HCT116 (cell line): ENCODE data around the gene SMAP2. TPM values are rescaled to one million over a fixed set of nuclear protein-coding genes. Genes with fewer than 3 reads are reported as not detected.

Source experiments
- ATAC-seq: fragments of 200-7000 bp; cut with Tn5 transposase; 2 replicates; pipeline ENCODE4 v1.9.1; 2020; ENCODE audit warnings: mild to moderate bottlenecking, moderate library complexity
- BruUV-seq: library from RNA; stranded (reverse); fragments of 400-500 nt; replicated peaks from 2 replicates; lab custom pipeline; 2021; lab: Mats Ljungman, UMichigan
- CTCF ChIA-PET: fragments of 300-600 bp; sonication (Branson Sonifier 250); formaldehyde crosslinking; loops from one replicate; lab custom pipeline; 2021; ENCODE audit warnings: antibody characterized with exemption; lab: Charles Lee
- POLR2A ChIA-PET: fragments of 300-600, 350-600 bp; sonication (Branson Sonifier 250); formaldehyde crosslinking; loops from one replicate; lab custom pipeline; 2021; ENCODE audit warnings: antibody characterized with exemption; lab: Charles Lee
- RAD21 ChIA-PET, 2 experiments: fragments of 300-600 bp; sonication (Branson Sonifier 250); formaldehyde crosslinking; loops; one replicate each; lab custom pipeline; 2023; ENCODE audit warnings: low total read pairs in 2 of 2; ENCODE audit not compliant: uncharacterized antibody in 2 of 2, unreplicated experiment in 2 of 2, low non-redundant PET in 1 of 2; lab: Charles Lee
- DNase-seq: peaks from one replicate; pipeline ENCODE4 v3.0.0-alpha.2; 2010; ENCODE audit warnings: low read depth, low spot score
- H2AFZ ChIP-seq: fragments of 200-600 bp; shearing (Covaris generic), sonication (generic); 2 replicates; pipeline ENCODE4 v1.6.1; 2017; ENCODE audit warnings: low read depth, mixed run types, mixed read lengths, antibody characterized with exemption, low read length; ENCODE audit not compliant: poor library complexity, severe bottlenecking
- H3K27ac ChIP-seq: 2 replicates; pipeline ENCODE4 v1.5.1; 2012; ENCODE audit warnings: low read depth, low read length
- H3K27me3 ChIP-seq: fragments of 200-600 bp; sonication (generic); 2 replicates; pipeline ENCODE4 v1.6.1; 2016; ENCODE audit warnings: mixed run types, low read length, mixed read lengths; ENCODE audit not compliant: insufficient read depth
- H3K36me3 ChIP-seq, 2 experiments: fragments of 200-500 bp in 1 of 2; fragments of 200-600 bp in 1 of 2; sonication (Bioruptor generic) in 1 of 2; sonication (generic) in 1 of 2; 2 replicates each; pipeline versions ENCODE4 v1.5.1 to v1.6.1; 2014 to 2016; ENCODE audit warnings: low read length in 2 of 2, inconsistent platforms in 1 of 2, mixed read lengths in 1 of 2, mixed run types in 1 of 2; ENCODE audit not compliant: insufficient read depth in 2 of 2, control insufficient read depth in 1 of 2
- H3K4me1 ChIP-seq, 2 experiments: fragments of 200-600 bp in 1 of 2; sonication (generic) in 1 of 2; 2 replicates each; pipeline versions ENCODE4 v1.5.1 to v1.6.1; 2012 to 2017; ENCODE audit warnings: low read length in 2 of 2, inconsistent platforms in 1 of 2, mild to moderate bottlenecking in 1 of 2, mixed read lengths in 1 of 2, mixed run types in 1 of 2, moderate library complexity in 1 of 2; ENCODE audit not compliant: insufficient read depth in 2 of 2, control insufficient read depth in 1 of 2
- H3K4me2 ChIP-seq: fragments of 200-600 bp; sonication (generic); 2 replicates; pipeline ENCODE4 v1.6.1; 2017; ENCODE audit warnings: mixed run types, low read length, mixed read lengths
- H3K4me3 ChIP-seq, 2 experiments: fragments of 200-600 bp in 1 of 2; sonication (generic) in 1 of 2; replicated peaks in 1 of 2; 2 replicates each; pipeline ENCODE4 v1.5.1; 2011 to 2016; ENCODE audit warnings: low read length in 2 of 2, control low read depth in 1 of 2, low read depth in 1 of 2, mild to moderate bottlenecking in 1 of 2, mixed read lengths in 1 of 2, mixed run types in 1 of 2
- H3K79me2 ChIP-seq: fragments of 200-600 bp; sonication (generic); 2 replicates; pipeline ENCODE4 v1.6.1; 2017; ENCODE audit warnings: mild to moderate bottlenecking, mixed run types, low read length, moderate library complexity, mixed read lengths; ENCODE audit not compliant: insufficient read depth
- H3K9ac ChIP-seq: fragments of 200-600 bp; sonication (generic); 2 replicates; pipeline ENCODE4 v1.6.1; 2016; ENCODE audit warnings: low read length, mixed read lengths
- H3K9me2 ChIP-seq: fragments of 200-600 bp; sonication (generic), shearing (Covaris generic); 2 replicates; pipeline ENCODE4 v1.6.1; 2017; ENCODE audit warnings: mixed run types, mild to moderate bottlenecking, moderate library complexity; ENCODE audit not compliant: insufficient read depth
- H3K9me3 ChIP-seq, 2 experiments: fragments of 200-500 bp in 1 of 2; fragments of 200-600 bp in 1 of 2; sonication (Bioruptor generic) in 1 of 2; sonication (generic) in 1 of 2; 2 replicates each; pipeline ENCODE4 v1.6.1; 2014 to 2017; ENCODE audit warnings: low read length in 2 of 2, mixed read lengths in 2 of 2, inconsistent platforms in 1 of 2, low read depth in 1 of 2, mild to moderate bottlenecking in 1 of 2, mixed run types in 1 of 2, moderate library complexity in 1 of 2; ENCODE audit not compliant: control insufficient read depth in 1 of 2, insufficient read depth in 1 of 2
- H4K20me1 ChIP-seq: fragments of 200-600 bp; sonication (generic), shearing (Covaris generic); 2 replicates; pipeline ENCODE4 v1.6.1; 2017; ENCODE audit warnings: mixed run types, mild to moderate bottlenecking, moderate library complexity; ENCODE audit not compliant: insufficient read depth
- CEBPB ChIP-seq: IDR thresholded peaks from 2 replicates; pipeline ENCODE4 v1.6.1; 2012; ENCODE audit warnings: low read depth
- EGR1 ChIP-seq: IDR thresholded peaks from 2 replicates; pipeline ENCODE4 v1.6.1; 2012; ENCODE audit warnings: low read depth
- ELF1 ChIP-seq: IDR thresholded peaks from 2 replicates; pipeline ENCODE4 v1.6.1; 2012; ENCODE audit warnings: low read depth, borderline replicate concordance
- EZH2 ChIP-seq: fragments of 200-600 bp; sonication (generic); IDR thresholded peaks from 2 replicates; pipeline ENCODE4 v1.6.1; 2017; ENCODE audit warnings: antibody characterized with exemption, mixed run types
- JUND ChIP-seq: IDR thresholded peaks from 2 replicates; pipeline ENCODE4 v1.6.1; 2012
- POLR2A ChIP-seq: IDR thresholded peaks from 2 replicates; pipeline ENCODE4 v1.7.0; 2011; ENCODE audit warnings: borderline replicate concordance; ENCODE audit not compliant: insufficient read depth, insufficient read length; ENCODE audit errors: extremely low read depth
- POLR2AphosphoS5 ChIP-seq: IDR thresholded peaks from 2 replicates; pipeline ENCODE4 v1.6.1; 2011; ENCODE audit warnings: mild to moderate bottlenecking, low read depth, low read length, moderate library complexity
- SRF ChIP-seq: IDR thresholded peaks from 2 replicates; pipeline ENCODE4 v1.6.1; 2012; ENCODE audit warnings: low read depth
- TCF7L2 ChIP-seq: IDR thresholded peaks from 2 replicates; pipeline ENCODE4 v1.7.0; 2011; ENCODE audit warnings: borderline replicate concordance, inconsistent platforms; ENCODE audit not compliant: insufficient read depth, insufficient read length; ENCODE audit errors: extremely low read depth
- YY1 ChIP-seq: IDR thresholded peaks from 2 replicates; pipeline ENCODE4 v1.6.1; 2011; ENCODE audit warnings: low read length, low read depth, moderate library complexity, mild to moderate bottlenecking; ENCODE audit not compliant: insufficient replicate concordance; ENCODE audit errors: extremely low read depth
- ZNF274 ChIP-seq: fragments of 200-500 bp; sonication (Bioruptor generic); IDR thresholded peaks from 2 replicates; pipeline ENCODE4 v1.6.1; 2014; ENCODE audit warnings: mild to moderate bottlenecking, low read depth, low read length, inconsistent platforms
- intact Hi-C: fragments of 100-400 bp; cut with micrococcal nuclease; formaldehyde crosslinking; loops from 2 replicates; pipeline ENCODE4 v1.10.0; 2022
- total RNA-seq: library from RNA; stranded (reverse); gene quantifications from one replicate; pipeline ENCODE4 v1.2.1, GENCODE V29; 2021; ENCODE audit not compliant: unreplicated experiment
- TF ChIP-seq, protein P1 (sequence below): IDR thresholded peaks from 2 replicates; pipeline ENCODE4 v1.6.1; 2011; ENCODE audit warnings: mild to moderate bottlenecking, low read length, moderate library complexity; ENCODE audit not compliant: insufficient replicate concordance; ENCODE audit errors: extremely low read depth
- TF ChIP-seq, protein P2 (sequence below), 3 experiments: fragments of 200-600 bp in 1 of 3; sonication (generic) in 1 of 3; IDR thresholded peaks in 2 of 3; conservative IDR thresholded peaks in 1 of 3; 2 replicates each; pipeline ENCODE4 v1.5.1; 2012 to 2017; ENCODE audit warnings: low read depth in 2 of 3, low read length in 2 of 3, antibody characterized with exemption in 1 of 3, borderline replicate concordance in 1 of 3, control low read depth in 1 of 3, mild to moderate bottlenecking in 1 of 3, mixed read lengths in 1 of 3, mixed run types in 1 of 3, moderate library complexity in 1 of 3; ENCODE audit not compliant: insufficient read depth in 1 of 3

Gene SMAP2
- total RNA-seq, 1 experiment from 2014 or later = 16.4 TPM

DNA sequence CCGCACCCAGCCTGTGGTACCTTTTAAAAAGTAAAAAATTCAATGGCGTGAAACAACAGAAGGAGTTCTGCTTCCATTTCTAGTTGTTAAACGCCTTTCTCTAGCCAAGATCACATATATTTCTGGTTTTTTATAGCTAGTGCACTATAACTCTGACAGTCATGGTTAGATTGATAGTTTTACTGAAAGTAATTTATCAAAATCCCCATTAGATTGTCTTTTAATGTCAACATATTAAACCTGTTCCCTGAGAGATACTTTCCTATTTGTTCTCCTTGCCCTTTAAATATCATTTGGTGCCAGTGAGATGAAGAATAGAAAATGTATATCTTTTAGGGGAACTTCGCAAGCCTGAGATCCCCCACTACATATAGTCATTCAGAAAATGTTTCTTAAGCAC, 7.3 kb downstream of the SMAP2 start:
- no peaks in the 10 kb centered on the region for H4K20me1 ChIP-seq
- H3K79me2 ChIP-seq = peaks cover 31% of the 10 kb centered on the region
- H3K9ac ChIP-seq = no peak overlapping the region
- no peak for TF ChIP-seq EZH2
- TF ChIP-seq POLR2A = no peak
- TF ChIP-seq ELF1 = no peak
- TF ChIP-seq SRF = no peak
- TF ChIP-seq, protein P1, sequence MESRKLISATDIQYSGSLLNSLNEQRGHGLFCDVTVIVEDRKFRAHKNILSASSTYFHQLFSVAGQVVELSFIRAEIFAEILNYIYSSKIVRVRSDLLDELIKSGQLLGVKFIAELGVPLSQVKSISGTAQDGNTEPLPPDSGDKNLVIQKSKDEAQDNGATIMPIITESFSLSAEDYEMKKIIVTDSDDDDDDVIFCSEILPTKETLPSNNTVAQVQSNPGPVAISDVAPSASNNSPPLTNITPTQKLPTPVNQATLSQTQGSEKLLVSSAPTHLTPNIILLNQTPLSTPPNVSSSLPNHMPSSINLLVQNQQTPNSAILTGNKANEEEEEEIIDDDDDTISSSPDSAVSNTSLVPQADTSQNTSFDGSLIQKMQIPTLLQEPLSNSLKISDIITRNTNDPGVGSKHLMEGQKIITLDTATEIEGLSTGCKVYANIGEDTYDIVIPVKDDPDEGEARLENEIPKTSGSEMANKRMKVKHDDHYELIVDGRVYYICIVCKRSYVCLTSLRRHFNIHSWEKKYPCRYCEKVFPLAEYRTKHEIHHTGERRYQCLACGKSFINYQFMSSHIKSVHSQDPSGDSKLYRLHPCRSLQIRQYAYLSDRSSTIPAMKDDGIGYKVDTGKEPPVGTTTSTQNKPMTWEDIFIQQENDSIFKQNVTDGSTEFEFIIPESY = no peak
- no peak for TF ChIP-seq ZNF274
- TF ChIP-seq EGR1 = no peak
- TF ChIP-seq CEBPB = no peak
- TF ChIP-seq POLR2AphosphoS5 = no peak
- no peak for TF ChIP-seq TCF7L2
- TF ChIP-seq, protein P2, sequence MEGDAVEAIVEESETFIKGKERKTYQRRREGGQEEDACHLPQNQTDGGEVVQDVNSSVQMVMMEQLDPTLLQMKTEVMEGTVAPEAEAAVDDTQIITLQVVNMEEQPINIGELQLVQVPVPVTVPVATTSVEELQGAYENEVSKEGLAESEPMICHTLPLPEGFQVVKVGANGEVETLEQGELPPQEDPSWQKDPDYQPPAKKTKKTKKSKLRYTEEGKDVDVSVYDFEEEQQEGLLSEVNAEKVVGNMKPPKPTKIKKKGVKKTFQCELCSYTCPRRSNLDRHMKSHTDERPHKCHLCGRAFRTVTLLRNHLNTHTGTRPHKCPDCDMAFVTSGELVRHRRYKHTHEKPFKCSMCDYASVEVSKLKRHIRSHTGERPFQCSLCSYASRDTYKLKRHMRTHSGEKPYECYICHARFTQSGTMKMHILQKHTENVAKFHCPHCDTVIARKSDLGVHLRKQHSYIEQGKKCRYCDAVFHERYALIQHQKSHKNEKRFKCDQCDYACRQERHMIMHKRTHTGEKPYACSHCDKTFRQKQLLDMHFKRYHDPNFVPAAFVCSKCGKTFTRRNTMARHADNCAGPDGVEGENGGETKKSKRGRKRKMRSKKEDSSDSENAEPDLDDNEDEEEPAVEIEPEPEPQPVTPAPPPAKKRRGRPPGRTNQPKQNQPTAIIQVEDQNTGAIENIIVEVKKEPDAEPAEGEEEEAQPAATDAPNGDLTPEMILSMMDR (IDR thresholded peaks at IDR 0.05 in 2 of 3, conservative IDR thresholded peaks at IDR 0.05 in 1 of 3; ENCODE audit: borderline replicate concordance in 1 of 3, insufficient read depth in 1 of 3, low read depth in 2 of 3, low read length in 2 of 3) = no peak
- no peak for TF ChIP-seq YY1
- TF ChIP-seq JUND = no peak
- H3K4me3 ChIP-seq = no peak overlapping the region
- H3K27me3 ChIP-seq = no peaks in the 10 kb centered on the region
- DNase-seq (no peak), ATAC-seq (no peak)
- no peaks in the 10 kb centered on the region for H3K4me1 ChIP-seq
- no peaks in the 10 kb centered on the region for H3K9me2 ChIP-seq
- ChIA-PET POLR2A (no interaction called here), CTCF (no interaction called here), RAD21 (no interaction called here)
- no peak overlapping the region for H2AFZ ChIP-seq
- intact Hi-C loops = no loop called here
- no TSS peak for BruUV-seq
- no peak overlapping the region for H3K4me2 ChIP-seq
- H3K9me3 ChIP-seq = no peaks in the 10 kb centered on the region
- H3K36me3 ChIP-seq = no peaks in the 10 kb centered on the region
- H3K27ac ChIP-seq = no peak overlapping the region
